HepG2 (cell line): ENCODE data around the gene ICAM2.

Experiments
- MAFF ChIP-seq: IDR thresholded peaks from 2 replicates; pipeline ENCODE4 v1.6.1; 2011; ENCODE audit warnings: low read depth, low read length, improper control_type of control experiment
- NR2C2 ChIP-seq: sonication (generic); formaldehyde crosslinking; IDR thresholded peaks from 2 replicates; pipeline ENCODE4 v1.4.0; 2020; ENCODE audit warnings: missing genetic modification reagents, mild to moderate bottlenecking, moderate library complexity, borderline replicate concordance

DNA sequence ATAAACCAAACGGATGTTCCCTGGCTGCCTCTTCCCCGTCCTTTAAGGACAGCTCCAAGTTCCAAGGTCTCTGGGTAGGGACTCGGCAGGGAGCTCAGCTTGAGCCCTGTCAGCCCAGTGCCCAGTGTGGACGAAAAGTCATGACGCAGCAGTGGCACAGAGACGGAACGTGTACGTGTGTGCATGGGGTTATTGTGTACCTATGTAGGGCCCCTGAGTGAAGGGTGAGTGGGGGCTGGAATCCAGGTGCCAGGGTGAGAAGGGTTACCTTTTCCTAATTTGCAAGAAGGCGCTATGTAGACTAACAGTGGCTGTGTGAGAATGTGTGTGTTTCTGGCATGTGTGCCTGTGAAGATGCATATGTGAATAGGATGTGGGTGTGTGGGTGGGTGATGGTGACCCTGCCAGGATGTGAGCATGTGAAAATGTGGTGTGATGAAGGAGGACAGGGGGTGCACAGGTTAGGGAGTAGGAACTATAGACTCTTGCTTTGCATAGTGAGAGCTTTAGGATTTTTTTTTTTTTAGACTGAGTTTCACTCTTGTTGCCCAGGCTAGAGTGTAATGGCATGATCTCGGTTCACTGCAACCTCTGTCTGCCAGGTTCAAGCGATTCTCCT is 53.7 kb downstream of the ICAM2 start:
- TF ChIP-seq NR2C2 (CRISPR knock-in tag), result no peak
- TF ChIP-seq MAFF, result no peak
